Measurements from ENCODE around the gene ZNF66.
"Not testable (repeated sequence)": the region's sequence is repeated elsewhere in the genome, so short reads cannot be mapped to it uniquely, and the experiment has no call there.

ZNF66 gene

DNA sequence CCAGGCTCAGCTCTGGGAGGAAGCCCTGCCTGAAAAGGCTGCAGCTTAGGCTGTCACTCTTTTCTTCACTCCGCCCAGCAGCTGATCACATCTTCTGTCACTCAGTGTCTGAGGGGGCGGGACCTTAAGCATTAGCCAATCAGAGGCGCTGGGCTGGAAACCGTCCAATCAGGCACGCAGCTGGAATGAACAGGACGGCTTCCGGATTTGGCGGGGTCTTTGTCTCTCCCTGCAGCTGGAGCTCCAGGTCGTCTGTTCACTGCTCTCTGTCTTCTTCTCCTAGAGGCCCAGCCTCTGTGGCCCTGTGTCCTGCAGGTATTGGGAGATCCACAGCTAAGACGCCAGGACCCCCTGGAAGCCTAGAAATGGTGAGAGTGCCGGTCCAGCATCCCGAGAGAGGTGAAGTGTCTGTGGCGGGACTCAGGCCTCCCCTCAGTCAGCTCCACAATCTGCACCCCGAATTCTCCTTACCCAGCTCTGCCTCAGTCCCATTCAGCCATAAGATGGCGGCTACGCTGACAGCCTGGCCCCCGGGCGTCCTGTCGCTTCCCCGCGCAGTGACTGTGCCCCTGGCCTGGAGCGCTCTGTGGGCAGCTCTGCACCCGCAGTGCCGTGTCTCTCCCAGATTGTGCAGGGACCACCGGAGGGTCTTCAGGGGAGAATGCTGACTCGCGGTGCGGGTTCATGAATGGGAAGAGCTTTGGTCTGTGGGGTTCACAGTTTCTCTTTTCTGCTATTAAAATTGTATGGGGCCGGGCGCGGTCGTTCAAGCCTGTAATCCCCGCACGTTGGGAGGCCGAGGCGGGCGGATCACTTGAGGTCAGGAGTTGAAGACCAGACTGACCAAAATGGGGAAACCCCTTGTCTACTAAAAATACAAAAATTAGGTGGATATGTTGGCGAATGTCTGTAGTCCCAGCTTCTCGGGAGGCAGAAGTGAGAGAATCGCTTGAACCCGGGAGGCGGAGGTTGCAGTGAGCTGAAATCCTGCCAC, at the start of gene ZNF66:
Gene ZNF66 (plus strand): TSS at position 222 of the 994 bp plus-strand sequence. CDS start 144 bp downstream, at position 366.
- DNase-seq (ENCODE audit: low read depth), result peak; percentile 96

GRCh38 chr19:20750169-20750568, 25.9 kb upstream of the ZNF66 start:
- not testable (repeated sequence) for DNase-seq (ENCODE audit: low read depth)

DNA sequence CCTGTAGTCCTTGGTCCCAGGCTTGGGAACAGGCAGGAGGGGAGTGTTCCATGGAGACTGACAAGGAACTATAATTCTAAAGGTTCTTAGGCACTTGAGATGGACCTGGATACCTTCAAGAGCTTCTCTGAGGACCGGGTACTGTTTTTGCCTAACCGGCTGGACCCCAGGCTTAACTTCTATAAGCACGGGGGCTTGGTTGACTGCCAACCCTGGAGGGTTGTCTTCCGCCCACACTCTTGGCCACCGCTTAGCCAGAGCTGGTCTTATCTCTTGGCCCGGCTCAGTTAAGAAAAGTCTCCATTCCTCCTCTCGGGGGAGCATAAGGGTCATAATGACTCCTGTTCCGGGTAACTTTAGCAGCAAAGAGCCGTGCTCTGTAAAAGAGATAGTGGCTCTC, 23.8 kb upstream of the ZNF66 start:
- DNase-seq (ENCODE audit: low read depth), result not testable (repeated sequence)

- not testable (repeated sequence) for DNase-seq (ENCODE audit: low read depth)
Measured at GRCh38 chr19:20769225-20769736, 6.8 kb upstream of the ZNF66 start.

GRCh38 chr19:20787786-20788185, 11.7 kb downstream of the ZNF66 start:
- peak; percentile 28 for DNase-seq (ENCODE audit: low read depth)

- no peak for DNase-seq (ENCODE audit: low read depth)
Measured at GRCh38 chr19:20791806-20792205, 15.7 kb downstream of the ZNF66 start.

DNA sequence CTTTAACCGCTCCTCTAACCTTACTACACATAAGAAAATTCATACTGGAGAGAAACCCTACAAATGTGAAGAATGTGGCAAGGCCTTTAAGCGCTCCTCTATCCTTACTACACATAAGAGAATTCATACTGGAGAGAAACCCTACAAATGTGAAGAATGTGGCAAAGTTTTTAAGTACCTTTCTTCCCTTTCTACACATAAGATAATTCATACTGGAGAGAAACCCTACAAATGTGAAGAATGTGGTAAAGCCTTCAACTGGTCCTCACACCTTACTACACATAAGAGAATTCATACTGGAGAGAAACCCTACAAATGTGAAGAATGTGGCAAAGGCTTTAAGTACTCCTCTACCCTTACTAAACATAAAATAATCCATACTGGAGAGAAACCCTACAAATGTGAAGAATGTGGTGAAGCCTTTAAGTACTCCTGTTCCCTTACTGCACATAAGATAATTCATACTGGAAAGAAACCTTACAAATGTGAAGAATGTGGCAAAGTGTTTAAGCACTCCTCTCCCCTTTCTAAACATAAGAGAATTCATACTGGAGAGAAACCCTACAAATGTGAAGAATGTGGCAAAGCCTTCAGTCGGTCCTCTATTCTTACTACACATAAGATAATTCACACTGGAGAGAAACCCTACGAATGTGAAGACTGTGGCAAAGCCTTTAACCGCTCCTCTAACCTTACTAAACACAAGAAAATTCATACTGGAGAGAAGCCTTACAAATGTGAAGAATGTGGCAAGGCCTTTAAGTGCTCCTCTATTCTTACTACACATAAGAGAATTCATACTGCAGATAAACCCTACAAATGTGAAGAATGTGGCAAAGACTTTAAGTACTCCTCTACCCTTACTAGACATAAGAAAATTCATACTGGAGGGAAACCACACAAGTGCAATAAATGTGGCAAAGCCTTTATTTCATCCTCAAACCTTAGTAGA, 30.5 kb downstream of the ZNF66 start:
- DNase-seq (ENCODE audit: low read depth), result not testable (repeated sequence)

DNA sequence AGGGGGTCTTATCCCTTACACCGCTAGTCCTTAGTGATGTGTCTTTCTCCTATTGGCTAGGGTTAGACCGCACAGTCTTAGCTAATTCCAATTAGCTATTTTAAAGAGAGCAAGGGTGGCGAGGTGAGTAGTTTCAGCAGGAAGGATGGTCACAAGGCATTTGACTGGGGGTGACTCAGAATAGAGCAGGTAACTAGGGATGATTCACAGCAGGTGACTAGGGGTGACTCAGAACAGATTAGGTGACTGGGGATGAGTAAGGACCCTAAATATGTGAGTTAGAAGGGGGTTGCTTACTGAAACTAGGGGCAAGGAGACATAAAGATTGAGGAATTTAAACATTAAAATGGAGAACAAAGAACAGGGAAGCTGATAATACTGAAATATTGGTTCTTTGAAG, 64.3 kb downstream of the ZNF66 start:
- no peak for DNase-seq (ENCODE audit: low read depth)

Measured in iris pigment epithelial cell (primary cell).